K562 (cell line): ENCODE data around the gene HPSE2.

Experiments
- CC2D1A ChIP-seq: fragments of 450-650 bp; IDR thresholded peaks from 2 replicates; pipeline ENCODE4 v1.6.1; 2017; ENCODE audit warnings: mild to moderate bottlenecking
- ZNF316 ChIP-seq: fragments of 450-650 bp; IDR thresholded peaks from 2 replicates; pipeline ENCODE4 v1.6.1; 2016

- TF ChIP-seq CC2D1A, result no peak
- TF ChIP-seq ZNF316, result no peak
Observed at GRCh38 chr10:99123851-99124250, 111.8 kb downstream of the HPSE2 start.
